Peyer's patch (tissue), 4 donors: Measurements from ENCODE around the gene ZNF503.

Experiments
- POLR2A ChIP-seq, 2 donors: fragments of 450-650 bp; IDR thresholded peaks; one replicate each; pipeline ENCODE4 v1.5.1; 2017; ENCODE audit warnings: antibody characterized with exemption in 2 of 2, mild to moderate bottlenecking in 2 of 2, moderate library complexity in 2 of 2
- TF ChIP-seq, protein P1 (sequence below), 6 experiments: fragments of 450-650 bp in 4 of 6; fragments of 200-600 bp in 2 of 6; sonication (generic) in 1 of 6; IDR thresholded peaks; one replicate each; pipeline ENCODE4 v1.5.1; 2017 to 2019; ENCODE audit warnings: antibody characterized with exemption in 6 of 6, mild to moderate bottlenecking in 3 of 6, moderate library complexity in 1 of 6

DNA sequence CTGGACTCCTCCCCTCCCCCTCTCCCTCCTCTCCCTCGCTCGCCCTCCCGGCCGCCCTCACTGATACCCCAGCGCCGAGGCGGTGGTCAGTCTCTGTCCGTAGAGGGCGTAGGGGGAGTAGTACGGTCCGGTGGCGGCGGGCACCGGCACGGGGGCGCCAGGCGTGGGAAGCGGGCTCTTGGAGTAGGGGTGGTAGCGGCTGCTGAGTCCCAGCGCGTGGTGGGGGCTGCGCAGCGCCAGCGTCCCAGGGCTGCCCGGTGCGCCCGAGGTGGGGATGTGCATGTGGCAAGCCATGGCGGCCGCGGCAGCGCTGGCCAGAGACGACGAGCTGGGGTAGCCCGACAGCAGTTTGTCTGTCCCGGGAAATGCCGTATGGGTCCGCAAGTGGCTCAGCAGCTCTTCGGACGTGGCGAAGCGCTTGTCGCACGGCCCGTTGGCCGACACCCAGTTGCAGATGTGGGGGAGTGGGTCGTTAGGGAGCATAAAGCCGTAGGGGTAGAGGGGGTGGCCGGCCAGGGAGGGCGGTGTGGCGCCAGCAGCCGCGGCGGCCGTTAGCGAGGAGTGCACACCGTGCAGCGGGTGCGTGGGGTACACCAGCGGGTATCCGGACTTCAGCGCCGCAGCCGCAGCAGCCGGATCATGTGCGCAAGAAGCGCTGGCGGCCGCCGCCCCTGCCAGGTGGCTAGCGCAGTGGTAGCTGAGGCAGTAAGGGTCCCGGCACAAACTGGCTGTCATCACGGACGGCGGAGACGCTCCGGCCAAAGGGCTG, 2.7 kb downstream of the ZNF503 start:
- TF ChIP-seq POLR2A (IDR thresholded peaks at IDR 0.05): no peak
- TF ChIP-seq, protein P1, sequence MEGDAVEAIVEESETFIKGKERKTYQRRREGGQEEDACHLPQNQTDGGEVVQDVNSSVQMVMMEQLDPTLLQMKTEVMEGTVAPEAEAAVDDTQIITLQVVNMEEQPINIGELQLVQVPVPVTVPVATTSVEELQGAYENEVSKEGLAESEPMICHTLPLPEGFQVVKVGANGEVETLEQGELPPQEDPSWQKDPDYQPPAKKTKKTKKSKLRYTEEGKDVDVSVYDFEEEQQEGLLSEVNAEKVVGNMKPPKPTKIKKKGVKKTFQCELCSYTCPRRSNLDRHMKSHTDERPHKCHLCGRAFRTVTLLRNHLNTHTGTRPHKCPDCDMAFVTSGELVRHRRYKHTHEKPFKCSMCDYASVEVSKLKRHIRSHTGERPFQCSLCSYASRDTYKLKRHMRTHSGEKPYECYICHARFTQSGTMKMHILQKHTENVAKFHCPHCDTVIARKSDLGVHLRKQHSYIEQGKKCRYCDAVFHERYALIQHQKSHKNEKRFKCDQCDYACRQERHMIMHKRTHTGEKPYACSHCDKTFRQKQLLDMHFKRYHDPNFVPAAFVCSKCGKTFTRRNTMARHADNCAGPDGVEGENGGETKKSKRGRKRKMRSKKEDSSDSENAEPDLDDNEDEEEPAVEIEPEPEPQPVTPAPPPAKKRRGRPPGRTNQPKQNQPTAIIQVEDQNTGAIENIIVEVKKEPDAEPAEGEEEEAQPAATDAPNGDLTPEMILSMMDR (IDR thresholded peaks at IDR 0.05): no peak
